GM18858 (cell line): ENCODE results near the gene AGTRAP.

Experiments
- ATAC-seq: cut with Tn5 transposase; IDR thresholded peaks from one replicate; pipeline ENCODE4 v1.9.1; 2021; ENCODE audit not compliant: unreplicated experiment

Gene AGTRAP

DNA sequence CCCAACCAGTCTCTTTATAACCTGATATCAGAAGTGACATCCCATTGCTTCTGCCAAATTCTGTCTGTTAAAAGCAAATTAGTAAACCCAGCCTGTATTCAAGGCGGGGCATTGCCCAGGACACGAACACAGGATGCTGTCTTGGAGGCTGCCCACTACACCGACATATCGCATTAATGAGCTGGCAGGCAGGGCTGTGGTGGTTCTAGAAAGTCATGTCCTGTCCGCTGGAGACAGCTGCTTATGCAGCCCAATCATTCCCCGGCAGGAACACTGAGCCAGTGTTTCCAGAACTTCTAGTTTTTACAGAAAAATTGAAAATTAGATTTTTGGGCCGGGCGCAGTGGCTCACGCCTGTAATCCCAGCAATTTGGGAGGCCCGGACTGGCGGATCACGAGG is 45.4 kb downstream of the AGTRAP start:
- no peak for ATAC-seq

DNA sequence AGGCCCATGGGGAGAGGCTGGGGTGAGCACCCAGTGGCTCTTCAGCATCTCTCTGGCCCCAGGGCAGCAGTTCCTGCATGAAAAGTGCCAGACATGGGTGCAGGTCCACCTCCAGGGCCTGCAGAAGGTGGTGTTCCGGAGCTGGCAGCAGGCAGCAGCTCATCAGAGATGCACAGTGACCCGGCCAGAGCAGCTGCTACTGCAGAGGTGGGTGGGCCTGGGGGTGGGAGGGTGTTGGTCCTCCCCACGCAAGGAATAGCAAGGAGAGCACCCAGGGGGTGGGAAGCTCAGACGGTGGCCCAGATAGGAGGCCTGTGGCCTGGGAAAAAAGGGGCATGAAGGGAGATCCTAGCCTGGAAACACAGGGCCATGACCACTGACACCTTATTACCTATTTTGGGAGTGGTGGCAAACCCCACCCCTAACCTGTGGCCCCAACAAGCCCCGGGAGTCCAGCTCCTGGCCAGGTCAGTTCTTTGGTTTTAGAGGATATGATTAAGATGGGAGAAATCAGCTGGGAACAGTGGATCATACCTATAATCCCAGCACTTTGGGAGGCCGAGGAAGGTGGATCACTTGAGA is 46.3 kb downstream of the AGTRAP start:
- ATAC-seq, result no peak

DNA sequence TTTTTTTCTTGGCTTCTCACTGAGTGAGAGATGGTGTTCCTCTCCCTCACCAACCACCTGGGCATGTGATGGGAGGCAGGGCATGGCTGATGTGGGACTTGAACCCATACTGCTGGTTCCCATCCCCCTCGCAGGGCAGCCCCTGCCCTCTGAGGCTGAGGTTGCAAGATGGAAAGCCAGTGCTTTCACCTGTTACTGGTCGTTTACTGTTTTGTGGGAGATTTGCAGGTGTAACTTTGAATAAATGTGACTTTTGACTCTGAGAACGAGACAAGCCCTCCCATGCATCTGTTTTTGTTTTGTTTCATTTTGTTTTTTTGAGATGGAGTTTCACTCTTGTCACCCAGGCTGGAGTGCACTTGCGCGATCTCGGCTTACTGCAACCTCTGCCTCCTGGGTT is 47.6 kb downstream of the AGTRAP start:
- no peak for ATAC-seq

DNA sequence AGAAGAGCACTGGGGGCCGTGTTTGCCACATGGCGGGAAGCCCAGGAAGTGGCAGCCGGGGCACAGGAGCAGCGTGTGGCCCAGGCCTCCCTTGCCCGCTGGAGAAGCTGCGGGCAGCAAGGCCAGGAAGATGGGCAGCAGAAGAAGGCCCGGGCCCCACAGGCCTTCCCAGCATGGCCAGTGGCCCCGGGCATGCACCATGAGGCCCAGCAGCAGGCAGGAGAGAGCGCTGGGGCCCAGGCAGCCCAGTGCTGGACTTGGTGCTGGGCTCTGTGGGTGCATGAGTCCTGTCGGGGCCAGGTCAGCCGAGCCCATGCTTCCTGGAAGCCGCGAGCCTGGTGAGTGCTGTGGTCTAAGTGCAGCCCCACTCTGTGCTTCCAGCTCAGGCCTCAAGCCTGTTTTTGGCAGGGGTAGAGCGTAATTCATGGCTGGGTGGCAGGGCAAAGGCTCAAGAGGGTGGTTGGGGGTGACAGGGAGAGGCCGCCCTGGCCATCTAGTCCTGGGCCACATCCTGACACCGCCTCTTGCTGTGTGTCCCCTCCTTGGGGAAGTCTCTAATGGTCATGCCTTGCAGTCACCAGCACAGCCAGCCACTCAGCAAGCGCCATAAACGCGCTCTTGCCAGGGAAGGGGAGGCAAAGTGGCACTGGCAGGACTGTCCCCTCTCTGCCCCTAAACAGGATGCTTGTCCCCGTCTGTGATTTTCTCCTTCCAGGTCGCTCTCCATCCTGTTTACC is 48.5 kb downstream of the AGTRAP start:
- no peak for ATAC-seq

DNA sequence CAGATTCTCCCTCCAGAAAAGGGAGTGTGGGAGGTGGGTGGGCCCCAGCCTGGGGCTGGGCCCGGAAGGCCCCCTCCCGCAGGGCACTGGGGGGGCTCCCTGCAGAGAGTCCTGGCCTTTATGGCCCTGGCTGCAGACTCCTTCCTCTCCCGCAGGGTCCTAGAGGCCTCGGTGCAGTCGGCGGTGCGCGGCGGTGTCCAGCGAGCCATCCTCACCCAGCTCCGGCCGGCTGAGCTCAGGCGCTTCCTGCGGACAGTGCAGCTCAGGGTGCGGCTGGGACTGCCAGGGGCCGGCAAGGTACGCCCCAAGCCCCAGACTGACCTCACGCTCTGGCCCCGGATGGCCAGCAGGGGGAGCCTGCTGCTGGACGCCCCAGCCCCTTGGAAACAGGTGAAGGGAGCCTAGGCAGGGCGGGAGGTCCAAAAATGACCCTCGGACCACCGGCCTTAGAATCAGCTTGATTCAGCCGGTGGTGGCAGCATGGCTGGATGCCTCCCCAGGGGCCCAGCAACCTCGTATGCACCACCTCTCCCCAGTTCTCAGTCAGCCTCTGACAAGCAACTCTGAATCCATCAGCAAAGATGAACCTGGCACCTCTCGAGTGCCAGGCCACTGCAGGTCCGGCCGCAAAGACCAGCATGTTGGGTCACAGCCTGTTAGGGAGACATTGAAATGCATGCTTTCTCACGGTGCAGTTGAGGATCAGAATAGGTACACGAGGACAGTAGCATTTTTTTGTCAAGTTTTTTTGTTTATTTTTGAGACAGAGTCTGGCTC is 49.2 kb downstream of the AGTRAP start:
- ATAC-seq, result no peak

DNA sequence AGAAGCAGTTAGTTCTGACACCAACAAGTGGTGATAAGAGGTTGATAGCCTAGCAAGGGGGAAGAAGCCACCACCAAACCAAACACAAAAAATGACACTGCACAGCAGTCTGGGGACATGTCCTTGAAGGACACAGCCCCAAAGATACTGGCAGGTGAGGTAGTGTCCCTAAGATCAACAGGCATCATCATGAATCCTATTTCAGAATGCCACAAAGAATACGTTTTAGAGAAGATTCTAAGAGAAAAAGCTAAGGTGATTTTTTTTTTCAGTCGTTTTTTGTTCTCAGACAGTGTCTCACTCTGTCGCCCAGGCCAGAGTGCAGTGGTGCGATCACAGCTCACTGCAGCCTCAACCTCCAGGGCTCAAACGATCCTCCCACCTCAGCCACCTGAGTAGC is 50.2 kb downstream of the AGTRAP start:
- ATAC-seq, result no peak

DNA sequence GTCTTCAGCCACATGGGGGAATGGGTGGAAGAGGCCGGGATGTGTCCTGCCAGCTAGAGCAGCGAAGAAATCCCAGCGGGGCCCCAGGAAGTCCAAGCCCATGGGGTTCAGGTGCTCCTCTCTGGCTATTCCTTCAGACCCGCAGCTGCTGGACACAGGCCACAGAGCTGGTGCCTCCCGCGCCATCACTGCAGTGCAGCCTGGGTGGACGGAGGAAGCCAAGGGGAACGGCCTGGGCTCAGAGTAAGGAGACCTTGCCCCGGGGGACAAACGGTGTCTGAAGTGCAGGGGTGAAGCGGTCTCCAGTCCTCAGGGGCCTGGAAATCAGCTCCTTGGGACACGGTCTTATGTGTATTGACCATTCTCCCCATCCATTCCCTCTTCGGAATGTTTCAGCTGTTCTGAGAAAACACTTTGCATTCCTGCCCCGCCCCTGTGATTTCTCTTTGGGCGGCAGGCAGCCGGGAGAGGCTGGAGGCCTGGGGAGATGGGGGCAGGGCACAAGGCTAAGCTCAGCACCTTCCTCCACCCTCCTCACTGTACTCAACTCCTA is 51.4 kb downstream of the AGTRAP start:
- no peak for ATAC-seq

DNA sequence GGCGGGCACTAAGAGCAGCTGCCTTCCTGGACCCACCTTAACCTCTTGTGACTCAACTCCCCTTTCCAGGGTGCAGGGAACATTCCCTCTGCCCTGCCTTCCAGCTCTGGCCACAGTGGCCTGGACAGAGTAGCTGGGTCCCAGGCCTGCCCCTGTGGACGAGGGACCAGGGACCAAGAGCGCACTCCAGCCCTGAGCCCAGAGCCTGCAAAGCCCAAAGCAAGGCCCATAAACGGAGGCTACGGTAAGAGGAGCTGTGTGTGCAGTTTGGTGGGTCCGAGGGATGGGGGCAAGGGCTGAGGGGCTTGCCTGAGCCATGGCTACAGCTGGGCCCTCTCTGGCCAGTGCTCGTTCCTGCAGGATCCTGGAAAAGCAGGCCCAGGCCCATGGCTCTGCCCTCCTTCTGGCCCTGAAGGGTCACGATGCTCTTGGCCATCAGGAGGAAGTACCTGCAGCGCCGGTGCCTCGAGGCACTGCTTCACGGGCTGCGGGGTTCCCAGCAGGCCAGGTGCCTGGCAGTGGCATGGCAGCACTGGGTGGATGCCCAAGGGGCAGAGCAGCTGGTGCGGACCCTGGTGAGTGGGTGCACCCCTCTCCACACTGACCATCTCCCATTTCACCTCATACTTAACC is 52.0 kb downstream of the AGTRAP start:
- ATAC-seq, result no peak

DNA sequence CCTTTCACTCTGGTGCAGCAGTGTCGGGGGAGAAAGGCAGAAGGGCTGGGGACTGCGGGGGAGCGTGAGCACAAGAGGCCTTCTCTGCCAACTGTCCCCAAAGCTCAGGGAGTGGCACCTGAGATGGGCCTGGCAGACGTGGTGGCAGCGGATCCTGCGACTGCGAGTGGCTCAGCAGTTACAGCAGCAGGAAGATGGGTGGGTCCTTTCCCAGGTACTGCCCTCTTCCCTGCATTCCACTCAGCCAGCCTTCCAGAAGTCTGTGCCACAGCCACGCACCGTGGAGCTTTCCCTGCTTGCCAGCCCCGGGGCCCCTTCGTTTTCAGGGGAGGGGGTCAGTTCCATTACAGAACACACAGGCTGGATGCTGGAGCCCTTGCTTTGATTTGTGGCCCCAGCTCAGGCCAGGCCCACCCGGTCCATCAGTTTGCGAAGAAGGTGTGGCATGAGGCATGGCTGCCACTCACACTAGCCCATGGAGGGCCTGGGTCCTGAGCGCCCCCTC is 52.7 kb downstream of the AGTRAP start:
- no peak for ATAC-seq

DNA sequence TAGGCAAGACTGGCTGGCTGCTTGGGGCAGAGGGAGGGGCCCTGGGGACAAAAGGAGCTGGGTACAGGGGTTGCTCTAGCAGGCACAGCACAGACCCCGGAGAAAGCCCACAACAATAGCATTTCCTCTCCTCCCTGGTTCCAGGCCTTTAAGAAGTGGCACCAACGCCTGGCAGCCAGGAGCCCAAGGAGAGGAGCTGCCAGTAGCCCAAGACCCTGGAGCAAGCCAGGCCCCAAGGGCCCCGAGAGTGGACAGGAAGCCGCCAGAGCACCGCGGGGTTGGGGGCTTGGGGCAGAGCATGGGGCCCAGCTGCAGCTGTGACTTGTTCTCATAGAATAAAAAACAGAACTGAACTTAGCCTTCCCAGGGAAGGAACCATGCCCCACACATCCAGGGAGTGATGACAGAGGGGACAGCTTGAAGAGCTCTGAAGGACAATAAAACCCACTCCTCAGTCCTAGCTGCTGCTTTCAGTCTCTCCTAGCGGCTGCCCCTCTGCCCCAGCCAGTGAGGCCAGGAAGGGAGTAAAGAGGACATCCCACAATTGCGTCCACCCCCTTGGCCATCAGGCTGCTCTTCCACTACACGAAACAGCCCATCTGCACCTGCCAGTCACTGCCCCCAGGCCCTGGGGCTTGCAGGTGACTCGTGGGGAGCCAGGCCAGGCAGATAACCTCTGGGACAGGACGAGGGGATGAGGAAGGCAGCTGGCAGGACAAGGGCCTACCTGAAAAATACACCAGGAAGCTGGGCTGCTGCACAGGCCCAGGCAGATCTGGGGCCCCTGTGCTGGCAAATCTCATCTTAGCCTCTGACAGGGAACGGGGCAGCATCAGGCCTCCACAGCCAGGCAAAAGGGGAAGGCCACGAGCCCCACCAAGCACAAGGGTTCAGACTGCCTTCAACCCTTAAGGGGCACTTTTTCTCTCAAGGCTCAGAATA is 53.5 kb downstream of the AGTRAP start:
- ATAC-seq, result no peak

DNA sequence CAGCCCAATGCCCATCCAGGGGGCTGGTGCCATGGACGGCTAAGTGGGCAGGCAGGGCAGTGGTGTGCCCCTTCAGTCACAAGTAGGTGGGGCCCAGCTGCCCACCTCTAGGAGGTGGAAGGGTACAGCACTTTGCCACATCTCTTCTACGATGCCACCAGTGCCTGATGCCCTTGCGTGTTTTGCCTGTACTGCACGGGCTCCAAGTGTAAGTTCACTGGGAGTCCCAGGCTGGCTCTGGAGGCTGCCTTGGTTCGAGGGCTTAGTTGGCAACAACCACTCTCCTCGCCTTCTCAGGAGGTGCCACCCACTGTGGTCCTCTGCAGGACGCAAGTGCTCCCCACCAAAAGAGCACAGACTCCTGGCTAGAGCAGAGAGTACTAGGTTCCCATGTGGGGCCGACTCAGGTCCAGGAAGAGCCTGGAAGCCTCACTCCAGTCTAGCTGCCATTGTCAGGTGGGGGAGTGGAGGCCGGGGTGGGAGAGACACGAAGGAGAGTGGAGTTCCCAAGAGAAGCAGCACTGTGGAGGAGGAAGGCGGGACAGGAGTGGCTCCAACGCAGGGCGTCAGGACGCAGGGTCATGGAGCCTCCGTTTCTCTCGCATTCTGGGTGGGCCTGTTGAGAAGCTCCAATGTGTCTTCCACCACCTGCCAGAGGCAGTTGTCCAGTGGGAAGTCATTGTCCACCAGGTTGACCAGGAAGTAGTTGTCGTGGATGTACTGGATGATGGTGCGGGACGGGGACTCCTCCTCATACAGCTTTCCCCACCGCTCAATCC is 54.4 kb downstream of the AGTRAP start:
- no peak for ATAC-seq

DNA sequence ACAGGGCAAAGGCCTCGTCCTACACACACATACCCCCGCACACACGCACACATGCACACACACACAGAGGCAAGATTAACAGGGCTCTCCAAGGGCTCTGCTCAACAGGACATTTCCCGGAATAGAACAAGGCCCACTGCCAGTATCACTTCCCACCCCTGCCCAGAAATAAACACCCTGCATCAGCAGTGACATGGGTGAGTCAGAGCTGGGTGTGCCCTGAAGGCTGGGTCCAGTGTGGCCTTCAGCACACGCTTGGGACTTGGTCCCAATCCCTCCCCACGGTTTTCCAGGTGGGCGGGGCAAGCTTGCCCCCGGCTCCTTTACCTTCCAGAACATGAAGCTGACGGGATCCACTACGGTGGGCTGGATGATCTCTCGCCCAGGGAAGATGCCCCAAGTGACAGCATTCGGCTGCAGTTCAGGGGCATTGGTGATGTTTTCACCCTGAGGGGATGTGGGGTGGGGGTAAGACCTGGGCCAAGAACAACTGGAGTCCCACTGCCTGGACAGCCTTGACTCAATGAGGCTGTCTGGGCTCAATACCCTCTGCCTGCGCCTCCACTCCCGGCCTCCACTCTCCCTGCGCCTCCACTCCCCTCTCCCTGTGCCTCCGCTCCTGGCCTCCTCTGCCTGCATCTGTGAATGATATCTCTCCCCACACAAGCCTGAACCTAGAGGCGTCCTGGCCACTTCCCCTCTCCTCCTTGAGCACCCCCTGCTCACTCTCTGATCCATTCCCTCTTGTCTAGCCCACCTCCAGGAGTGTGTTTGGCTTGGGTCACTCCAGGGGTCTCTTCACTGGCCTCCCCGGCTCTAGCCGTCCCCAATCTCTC is 55.2 kb downstream of the AGTRAP start:
- no peak for ATAC-seq

DNA sequence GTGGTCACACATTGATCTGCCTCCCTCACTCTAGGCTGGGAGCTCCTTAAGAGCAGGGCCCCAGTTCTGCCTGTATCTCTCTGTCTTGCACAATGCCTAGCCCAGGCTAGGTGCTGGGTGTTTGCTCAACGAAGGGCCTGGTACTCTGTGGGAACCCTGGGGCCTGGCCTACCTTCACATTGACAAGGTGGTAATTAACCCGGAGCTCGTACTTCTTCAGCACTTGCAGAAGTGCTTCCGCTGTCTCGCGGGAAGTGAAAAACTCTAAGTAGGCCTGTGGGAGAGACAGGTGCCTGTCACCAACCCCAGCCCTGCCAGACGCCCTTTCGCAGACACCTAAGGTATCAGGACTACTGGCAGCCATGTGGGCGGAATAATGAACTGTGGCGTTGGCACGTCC is 56.2 kb downstream of the AGTRAP start:
- ATAC-seq, result no peak

DNA sequence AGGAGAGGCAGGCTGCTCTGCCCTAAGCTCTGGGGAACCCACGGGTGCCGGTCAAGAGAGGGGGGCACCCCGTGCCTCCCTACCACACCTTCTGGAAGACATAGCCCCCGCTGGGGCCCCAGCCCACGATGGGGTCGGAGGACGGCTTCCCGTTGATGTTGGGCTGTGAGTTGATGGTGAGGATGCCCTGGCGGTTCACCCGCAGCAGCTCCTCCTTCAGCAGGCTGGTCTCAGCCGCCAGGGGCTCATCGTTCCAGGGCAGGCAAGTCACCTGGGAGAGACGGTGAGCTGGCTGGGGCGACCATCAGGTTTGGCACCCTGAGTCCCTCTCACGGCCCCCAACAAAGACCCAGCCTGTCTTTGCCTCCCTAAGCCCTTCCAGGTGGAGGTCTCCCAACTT is 57.9 kb downstream of the AGTRAP start:
- ATAC-seq, result no peak

DNA sequence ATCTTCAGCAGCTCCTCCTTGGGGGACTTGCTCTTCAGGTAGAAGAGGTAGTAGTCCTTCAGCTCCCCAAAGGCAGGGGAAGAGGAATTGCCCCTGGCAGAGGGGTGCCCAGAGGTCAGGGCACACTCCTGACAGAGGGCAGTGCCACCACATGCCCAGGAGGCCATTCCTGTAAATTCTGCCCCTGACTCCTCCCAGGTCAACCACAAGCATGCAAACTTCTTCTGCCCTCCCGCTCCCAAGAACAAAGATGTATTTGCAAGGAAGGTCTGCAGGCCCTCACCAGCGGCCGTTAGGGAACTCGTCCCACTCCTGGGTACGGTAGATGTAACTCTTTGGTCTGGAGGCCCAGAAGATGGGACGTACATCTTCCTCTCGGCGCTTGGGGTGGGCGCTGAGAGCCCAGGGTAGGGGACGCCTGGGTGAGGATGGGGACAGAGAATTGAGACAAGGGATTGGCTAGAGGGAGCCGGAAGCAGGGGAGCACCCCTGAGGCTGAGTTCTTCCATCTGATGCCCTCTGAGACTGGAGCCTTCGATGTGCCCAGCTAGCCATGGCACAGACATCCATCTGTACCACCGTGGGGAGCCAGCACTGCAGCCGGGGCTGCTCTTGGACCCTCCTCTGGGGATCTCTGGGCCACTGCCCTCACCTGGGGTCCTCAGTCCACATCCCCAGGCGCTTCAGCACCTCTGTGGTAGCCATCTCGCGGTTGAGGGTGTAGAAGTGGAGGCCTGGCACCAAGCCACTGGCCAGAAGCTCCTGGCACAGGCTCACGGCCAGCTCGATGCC is 58.7 kb downstream of the AGTRAP start:
- no peak for ATAC-seq

DNA sequence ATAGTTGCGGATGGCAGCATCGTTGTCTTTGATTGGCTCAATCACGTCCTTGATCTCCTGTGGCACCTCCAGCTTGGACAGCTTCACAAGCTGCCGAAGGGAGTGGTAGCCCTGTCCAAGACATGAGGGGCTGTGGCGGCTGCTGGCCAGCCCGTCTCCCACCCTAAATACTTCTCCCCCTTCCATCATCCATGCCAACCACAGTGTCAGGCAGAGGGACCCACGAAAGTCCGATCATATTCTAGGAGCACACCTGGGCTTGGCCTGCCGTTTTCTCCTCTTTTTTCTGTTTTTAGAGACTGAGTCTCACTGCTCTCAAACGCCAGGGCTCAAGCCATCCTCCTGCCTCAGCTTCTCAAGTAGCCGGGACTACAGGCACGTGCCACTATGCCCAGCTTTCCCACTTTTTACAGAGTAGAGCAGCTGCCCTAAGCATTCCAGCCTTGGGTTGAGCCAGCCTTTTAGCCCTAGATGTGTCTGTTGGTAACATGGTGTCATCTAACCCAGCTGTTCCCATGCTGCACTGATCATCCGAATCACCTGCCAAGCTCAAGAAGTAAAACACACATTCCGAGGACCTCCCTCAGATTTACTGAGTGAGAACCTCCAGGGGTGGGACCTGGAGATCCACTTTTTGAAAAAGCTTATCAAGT is 59.4 kb downstream of the AGTRAP start:
- no peak for ATAC-seq
